HG03457 (cell line): ENCODE measurements around the gene ZNF827.

Experiments used
- ATAC-seq: cut with Tn5 transposase; IDR thresholded peaks from one replicate; pipeline ENCODE4 v1.9.1; 2021; ENCODE audit warnings: moderate number of reproducible peaks; ENCODE audit not compliant: unreplicated experiment

ZNF827 gene

DNA sequence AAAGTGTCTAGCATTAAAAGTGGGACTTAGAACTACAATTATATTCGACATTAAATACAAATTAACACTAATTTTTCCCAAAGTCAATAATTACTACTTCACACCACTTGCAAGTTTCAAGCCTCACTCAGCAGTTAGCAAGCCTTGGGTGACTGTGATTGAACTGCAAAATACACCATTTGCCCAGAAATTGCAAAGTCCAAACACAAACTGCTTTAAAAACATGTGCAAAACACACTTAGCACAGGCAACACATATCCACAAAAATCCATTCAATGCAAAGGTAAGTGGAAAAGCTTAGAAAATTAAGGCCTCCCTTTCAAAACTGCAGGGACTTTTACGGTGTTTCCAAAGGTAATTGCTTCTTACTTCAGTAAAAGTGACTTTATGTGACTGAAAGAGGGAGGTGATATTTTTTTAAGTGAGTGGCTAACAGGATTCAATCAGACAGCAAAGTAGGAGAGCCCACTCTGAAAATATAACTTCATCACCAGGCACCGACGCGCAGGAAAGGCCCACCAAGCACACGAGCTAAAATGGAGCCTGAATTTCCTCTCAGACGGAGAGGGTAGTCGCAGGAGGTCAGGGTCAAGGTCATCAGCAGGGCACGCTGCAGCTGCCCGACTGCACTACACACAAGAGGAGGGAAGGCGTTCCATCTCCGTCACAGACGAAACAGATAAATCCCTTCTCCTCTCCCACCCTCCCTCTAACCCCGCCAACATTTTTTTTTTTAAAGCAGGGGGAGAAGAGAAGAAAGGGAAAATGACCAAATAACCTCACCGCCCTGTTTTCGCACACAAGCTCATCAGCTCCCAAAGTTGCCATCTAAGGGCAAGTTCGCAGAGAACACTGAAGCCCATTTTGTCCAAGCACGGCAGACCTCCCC is 3.1 kb downstream of the ZNF827 start:
- no peak for ATAC-seq

DNA sequence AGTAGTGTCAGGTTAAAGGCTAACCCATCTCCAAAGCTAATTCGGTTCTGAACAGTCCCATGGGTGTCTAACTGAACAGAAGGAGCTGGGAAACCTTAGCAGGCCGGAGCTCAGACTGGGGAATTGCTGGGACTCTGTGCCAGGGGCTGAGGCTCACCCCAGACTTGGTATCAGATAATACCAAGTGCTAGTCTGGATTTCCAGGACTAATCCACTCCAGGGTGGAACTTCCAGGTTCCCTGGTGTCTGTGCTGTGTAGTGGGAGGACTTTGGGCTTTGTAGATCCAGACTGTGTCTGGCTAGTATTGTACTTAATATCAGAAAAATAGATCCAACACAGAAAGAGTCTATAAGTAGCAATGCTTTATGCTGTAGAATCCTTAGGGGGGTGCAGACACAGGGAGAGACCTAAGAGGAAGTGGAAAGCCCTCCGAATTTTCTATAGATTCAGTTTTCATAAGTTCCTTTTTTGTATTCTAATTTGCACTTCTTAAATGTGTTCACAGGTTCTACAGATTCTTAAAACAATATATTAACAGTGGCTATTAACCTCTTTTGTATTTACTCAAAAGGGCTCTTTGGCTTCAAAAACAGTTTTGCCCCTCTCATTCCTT is 4.1 kb downstream of the ZNF827 start:
- no peak for ATAC-seq

DNA sequence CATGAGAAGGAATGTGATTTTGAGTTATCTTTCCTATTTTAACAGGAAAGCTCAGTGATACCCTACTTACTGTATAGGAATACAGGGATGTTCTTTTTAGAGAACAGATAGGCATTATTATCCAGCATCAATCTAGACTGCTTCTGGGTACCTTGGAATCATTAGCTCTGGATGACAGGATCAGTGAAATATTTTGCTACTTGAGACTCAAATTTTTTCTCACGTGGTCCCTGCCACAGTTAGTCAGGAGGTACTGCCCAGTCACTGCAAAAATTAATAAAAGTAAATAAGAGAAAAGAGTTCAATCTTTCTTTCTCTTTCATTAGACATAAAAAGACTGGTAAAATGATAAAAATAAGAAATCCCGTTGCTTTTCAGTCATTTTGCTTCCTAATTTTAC is 5.5 kb downstream of the ZNF827 start:
- no peak for ATAC-seq

DNA sequence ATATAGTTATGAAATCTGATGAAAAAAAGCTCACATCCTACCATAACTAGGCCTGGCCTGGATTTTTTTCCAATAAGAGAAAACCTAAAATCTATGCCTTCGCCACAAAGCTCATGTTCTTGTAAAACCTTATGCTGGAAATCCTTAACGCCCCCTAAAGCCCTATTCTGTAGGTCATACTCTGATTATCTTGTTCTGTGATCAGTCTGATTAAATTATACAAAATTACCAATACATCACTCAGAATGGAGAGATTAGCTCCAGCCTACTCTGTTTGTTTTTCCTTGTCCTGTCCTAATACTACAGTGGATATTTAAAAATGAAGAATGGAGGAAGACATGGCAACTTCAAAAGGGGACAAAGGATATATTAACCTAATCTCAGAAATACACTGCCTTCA is 7.2 kb downstream of the ZNF827 start:
- no peak for ATAC-seq

DNA sequence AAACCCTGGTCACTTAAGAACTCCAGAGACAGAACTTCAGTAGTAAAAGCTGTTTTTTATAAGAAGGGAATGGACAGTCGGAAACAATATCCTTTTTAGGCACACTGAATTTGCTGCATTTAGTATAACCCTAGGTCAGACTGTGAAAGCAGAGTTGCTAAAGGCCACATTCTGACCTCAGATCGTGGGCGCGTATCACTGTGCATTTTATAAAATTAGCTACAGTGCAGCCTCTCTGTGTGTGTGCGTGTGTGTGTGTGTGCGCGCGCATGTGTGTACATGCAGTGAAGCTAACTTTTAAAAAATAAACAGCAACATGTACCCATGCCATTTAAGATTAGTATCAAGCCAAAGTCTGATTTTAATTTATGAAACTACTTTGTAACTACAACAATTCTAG is 8.0 kb downstream of the ZNF827 start:
- ATAC-seq = no peak

DNA sequence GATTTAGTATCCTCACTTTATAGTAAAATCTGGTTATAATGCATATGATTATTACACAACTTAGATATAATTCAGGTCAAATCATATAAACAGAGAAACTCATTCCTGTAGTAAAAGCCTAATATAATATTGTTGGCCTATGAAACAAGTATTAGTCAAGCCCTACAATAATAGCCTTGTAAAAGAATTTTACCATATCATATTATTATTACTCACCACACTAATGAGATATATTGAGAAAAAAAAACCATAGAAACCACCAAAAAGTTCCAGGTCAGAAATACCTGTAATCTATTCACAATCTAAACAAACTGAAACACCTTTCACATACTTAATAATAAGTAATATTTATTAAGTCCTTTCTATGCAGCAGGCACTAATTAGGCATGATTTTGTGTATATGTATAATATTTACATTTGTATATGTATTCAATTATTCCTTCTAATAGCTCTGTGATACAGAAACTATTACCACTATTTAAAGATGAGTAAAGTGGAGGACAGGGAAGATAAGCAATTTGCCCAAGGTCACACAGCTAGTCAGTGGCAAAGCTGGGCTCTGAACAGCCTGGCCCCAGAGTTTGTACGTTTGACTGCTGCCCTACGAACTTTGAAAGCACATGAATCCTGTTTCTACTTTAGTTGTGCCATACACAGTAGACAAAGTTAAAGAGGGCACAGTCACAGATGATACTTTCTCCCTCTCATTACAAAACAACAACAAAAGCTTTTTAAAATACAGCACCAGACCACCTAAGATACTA is 9.0 kb downstream of the ZNF827 start:
- ATAC-seq = no peak

DNA sequence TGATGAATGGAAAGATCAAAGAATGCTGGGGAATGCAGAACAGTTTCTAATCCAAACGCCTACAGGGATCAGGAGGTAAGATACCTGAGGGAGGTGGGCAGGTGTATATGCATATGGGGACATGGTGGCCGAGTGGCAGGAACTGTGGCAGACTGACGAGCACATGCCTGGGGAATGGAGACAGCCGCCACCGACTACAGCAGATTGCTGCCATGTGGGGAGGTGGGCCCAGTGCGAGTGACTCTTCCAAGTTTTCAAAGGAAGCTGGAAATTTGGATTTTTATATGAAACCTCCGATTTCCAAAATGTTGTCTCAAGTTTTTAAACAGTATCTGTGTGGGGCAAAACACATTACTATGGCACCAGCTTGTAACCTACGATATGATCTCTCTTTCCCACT is 9.9 kb downstream of the ZNF827 start:
- no peak for ATAC-seq

DNA sequence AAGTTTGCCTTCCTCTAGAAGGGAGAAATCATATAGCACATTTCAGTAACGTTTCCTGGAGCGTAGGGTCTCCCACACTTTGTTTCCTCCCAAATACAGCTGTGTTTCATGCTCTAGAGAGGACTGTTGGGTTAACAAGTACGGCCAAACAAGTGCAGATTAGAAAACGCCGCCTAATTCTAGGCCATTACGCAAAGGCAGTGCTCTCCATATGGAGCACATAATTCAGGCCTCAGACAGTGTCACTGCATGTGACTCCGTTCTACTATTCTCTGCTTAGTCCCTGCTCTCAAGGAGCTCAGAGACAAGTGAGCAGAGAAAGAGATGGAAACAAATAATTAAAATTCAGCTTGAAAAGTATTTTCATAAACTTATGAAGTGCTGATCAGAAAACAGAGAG is 11.6 kb downstream of the ZNF827 start:
- no peak for ATAC-seq

DNA sequence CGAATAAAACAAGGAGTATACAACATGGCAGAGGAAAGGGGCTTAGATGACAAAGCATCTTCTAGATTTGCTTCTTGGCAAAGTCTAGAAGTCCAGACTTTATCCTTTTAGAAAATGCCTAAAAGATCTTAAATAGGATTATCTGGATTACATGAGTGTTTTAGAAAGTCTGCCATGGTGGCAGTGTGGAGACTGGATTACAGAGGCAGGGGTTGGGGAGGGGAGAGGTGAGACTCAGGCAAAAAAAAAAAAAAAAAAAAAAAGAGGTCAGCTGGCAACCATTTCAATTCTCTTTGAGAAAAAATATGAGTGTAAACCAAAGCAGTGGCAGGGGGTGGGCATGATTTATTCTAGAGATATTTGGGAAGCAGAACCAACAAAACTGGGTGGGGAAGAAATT is 17.4 kb downstream of the ZNF827 start:
- no peak for ATAC-seq

DNA sequence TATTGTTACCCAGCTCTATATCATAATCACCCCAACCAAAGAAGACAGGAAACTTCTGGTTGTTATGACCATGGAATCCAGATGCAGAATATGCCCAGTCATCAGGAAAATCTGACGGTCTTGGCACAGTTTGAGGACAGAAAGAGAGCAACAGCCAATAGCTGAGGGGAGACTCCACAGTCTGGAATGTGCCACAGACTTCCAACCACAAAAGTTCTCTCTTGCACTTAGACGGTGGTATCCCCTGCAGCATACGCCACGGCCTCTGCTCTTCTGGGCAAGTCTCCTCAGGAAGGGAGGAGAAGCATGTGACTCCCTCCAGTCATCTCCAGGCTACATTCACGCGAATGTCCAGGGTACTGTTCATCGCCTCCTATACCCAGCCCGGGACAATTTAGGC is 18.4 kb downstream of the ZNF827 start:
- ATAC-seq = no peak

DNA sequence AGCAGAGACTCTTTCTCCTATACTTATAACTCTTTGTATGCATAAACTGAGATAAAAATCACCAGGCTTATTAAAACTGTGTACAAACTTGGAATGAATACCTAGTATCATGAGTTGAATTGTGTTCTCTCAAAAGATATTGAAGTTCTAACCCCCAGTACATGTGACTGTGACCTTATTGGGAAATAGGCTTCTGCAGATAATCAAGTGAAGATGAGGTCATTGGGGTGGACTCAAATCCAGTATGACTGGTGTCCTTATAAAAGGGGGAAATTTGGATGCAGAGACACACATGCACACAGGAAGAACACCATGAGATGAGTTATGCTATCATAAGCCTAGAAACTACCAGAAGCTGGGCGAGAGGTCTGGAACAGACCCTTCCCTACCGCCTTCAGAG is 26.2 kb downstream of the ZNF827 start:
- no peak for ATAC-seq

DNA sequence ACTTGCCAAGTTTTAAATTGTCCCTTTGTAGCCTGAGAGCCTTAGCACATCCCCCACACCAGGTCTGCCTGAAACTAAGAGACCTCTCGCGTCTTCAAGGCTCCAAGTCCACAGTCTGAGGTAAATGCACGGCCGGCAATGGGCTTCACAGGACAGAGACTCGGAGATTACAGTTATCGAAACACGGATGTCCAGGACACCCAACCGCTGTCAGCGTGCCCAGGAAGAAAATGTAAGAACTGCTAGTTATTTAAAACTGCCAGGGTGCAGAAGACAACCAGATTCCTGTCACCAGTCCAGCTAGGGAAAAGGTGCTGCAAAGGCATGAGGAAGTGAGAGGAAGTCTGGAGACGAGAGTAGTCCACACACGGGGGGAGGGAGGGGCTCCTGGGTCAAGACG is 28.9 kb downstream of the ZNF827 start:
- no peak for ATAC-seq

DNA sequence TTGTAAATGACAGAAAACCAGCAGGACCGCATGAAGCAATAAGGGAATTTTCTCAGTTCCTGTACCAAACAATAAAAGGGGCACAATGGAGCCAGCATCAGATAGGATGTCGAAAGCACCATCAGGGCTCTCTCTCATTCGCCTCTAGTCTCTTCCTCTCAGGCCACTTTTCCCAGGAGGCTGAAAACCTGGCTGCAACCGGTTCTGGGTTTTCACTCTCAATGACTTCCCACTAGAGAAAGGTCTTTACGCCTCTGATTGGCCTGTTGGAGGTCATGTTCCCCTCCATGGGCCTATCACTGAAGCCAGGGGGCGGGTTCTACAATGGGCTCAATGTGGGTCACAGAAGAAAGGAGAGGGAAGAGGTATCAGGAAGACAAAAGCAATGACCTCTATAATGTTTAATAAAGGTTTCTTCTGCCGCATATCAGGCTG is 29.3 kb downstream of the ZNF827 start:
- no peak for ATAC-seq

DNA sequence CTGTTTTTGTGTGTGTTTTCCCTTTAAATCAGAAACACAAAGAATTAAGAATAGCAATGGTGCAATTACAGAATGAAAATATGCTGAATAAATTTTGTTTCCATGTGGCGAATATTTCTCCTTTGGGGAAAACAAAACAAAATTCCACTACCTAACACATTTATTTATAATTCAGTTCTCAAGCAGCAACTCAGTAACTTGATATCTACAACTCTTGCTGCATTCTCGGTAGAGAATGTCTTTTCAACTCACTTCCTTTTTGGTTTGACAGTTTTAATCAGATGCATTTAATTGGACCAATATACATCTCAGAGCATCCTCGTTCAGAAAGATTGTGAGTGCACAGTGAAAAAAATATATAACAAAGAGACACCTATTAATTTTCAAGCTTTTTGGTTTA is 30.8 kb downstream of the ZNF827 start:
- ATAC-seq = no peak

DNA sequence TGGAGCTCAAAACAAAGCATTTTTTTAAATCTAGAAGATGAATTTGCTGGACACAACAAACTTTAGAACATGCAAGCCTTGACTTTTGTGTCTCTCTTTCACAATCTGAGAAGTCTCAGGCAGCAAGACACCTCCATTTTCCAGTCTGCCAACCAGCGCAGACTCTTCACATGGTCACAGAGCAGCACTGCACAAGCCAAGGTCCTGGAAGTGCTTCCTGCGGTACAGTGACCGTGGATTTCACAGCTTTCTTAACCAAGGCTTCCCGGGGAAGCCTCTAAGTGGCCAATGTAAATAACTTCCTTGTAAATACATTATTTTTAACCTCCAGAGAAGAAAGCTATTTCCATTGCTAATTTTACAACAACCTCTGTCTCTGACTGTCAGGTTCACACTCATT is 31.2 kb downstream of the ZNF827 start:
- ATAC-seq = no peak

DNA sequence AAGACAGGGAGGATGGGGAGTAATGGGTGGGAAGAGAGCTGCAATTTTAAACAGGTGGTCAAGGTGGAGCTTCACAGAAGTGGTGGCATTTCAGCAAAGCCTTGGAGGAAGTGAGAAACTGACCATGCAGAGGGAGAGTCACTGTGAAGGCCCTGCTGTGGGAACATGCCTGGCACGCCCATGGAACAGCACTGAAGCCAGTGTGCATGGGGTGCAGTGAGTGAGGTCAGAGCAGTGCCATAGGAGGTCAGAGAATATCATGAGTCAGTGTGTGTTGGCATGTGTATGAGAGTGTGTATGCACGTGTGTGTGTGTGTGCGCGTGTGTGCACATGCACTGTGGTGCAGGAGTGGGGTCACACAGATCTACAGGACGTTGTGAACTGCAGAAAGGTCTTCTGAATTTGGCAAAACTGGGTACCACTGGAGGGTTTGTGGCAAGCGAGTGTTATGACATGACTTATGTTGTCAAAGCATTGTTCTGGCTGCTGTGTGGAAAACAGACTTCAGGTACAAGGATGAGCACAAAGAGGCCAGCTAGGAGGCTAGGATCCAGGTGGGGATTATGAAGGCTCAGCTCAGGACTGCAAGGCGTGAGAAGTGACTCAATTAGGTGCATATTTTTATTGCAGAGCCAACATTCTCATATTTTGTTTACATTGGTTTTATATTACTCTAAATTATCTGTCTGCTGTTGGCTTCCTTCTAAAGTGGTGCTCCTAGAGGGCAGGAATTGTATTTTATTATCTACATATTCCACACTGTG is 34.0 kb downstream of the ZNF827 start:
- ATAC-seq = no peak

DNA sequence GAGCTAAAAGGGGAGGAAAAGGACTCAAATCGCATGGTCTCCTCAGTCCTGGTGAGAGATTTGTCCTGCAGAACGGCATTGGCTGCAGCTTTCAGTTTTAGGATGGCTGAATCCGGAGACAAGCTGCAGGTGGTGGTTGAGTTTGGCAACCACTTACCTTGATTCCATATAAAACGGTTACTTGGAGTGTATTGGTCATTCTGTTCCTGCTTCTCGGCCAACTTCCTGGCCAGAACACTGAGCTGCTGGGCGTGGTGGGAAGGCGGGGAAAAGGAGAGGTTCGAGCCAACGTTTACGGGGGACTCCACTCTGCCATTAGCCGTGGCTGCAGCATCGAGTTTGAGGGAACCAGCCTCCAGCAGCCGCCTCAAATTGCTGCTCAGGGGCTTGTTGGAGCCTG is 36.1 kb downstream of the ZNF827 start:
- ATAC-seq = no peak

DNA sequence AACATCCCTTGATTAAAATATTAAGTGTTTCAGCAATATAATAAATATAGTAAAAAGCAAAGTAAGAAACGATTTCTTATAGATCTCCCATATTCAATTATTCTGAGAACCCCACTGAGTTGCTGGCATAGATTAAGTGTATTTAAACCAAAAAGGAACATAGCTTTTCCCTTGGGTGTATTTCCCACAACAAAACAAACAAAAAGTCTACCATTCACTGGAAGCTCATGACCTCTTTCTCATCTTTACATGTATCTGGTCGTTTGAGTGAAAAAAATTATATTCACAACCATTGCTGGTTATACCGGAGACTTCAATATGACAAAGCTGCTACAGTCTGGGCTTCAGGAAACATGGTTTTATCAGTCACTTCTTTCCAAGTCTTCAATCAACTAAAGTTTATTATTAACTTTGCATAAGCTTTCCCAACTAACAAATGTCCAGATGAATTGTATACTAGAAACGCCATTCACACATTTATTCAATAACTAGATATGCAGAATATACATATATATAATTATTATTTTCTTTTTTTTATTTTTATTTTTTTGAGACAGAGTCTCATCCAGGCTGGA is 38.6 kb downstream of the ZNF827 start:
- no peak for ATAC-seq

DNA sequence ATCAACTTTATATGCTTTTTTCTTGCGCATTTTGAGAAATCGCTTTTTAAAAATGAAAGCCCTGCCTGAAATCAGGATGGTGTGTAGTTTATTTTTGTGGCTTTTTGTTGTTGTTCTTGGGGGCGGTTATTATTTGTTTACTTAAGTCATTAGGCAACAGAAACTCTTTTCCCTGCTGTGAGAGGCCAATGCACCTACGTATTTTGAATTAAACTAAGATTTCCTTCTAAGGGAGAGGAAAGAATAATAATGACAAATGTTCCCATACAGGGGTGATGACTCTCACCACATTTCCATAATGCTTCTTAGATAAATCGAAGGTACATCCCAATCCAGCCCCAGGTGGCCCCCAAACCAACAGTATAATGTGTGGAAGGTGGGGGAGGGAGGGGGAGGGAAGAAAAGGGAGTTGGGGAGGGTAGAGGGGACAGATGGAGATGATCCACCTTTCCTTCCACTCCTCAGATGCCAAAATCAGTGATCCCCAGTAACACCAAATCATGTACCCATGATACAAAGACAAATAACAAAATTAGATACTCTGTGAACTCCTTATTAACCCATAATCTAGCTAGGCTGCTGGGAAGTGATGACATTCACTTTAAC is 39.6 kb downstream of the ZNF827 start:
- no peak for ATAC-seq

DNA sequence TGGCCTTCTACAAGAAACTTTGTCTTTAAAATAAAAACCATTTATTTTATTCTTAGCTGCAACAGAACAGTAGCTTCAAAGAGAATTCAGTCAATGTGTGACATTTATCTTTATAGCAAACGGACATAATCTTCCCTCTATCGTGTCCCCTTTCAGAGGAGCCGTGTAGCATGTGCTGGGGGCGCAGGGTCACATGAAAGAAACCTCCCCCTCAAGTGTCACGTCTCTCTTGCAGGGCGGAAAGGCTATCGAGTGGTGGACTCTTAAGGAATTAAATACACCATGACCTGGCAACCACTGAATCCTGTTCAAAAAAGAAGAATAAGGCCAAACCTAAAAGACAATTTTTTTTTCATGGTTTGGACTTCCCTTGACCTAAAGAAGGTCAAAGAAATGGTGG is 40.2 kb downstream of the ZNF827 start:
- no peak for ATAC-seq
